ENCODE data around the gene CCDC196.
"Not testable (repeated sequence)": the region's sequence is repeated elsewhere in the genome, so short reads cannot be mapped to it uniquely, and the experiment has no call there.

CCDC196 gene

GRCh38 chr14:66496188-66496807 is 10.1 kb downstream of the CCDC196 start:
- no peak for DNase-seq

GRCh38 chr14:66496911-66497310 is 10.7 kb downstream of the CCDC196 start:
- DNase-seq, result no peak

- no peak for DNase-seq
Measured at GRCh38 chr14:66498311-66498710, 12.1 kb downstream of the CCDC196 start.

GRCh38 chr14:66501592-66501991 is 15.4 kb downstream of the CCDC196 start:
- DNase-seq, result no peak

GRCh38 chr14:66502836-66503235 is 16.7 kb downstream of the CCDC196 start:
- not testable (repeated sequence) for DNase-seq

GRCh38 chr14:66503532-66503931 is 17.4 kb downstream of the CCDC196 start:
- DNase-seq, result no peak

- DNase-seq, result no peak
Measured at GRCh38 chr14:66507181-66507721, 21.1 kb downstream of the CCDC196 start.

GRCh38 chr14:66507722-66508546 is 21.8 kb downstream of the CCDC196 start, which contains the start of gene GPHN:
Gene GPHN (plus strand): TSS chr14:66508147.
- DNase-seq, result peak; percentile 77

GRCh38 chr14:66508547-66508845 is 22.3 kb downstream of the CCDC196 start:
- no peak for DNase-seq

GRCh38 chr14:66508846-66509621 is 22.9 kb downstream of the CCDC196 start:
- DNase-seq, result peak; percentile 17

- no peak for DNase-seq
Measured at GRCh38 chr14:66509874-66510273, 23.7 kb downstream of the CCDC196 start.

- DNase-seq, result no peak
Measured at GRCh38 chr14:66511849-66512248, 25.7 kb downstream of the CCDC196 start.

GRCh38 chr14:66514213-66514612 is 28.0 kb downstream of the CCDC196 start:
- DNase-seq, result no peak

- no peak for DNase-seq
Measured at GRCh38 chr14:66530526-66530925, 44.4 kb downstream of the CCDC196 start.

GRCh38 chr14:66539034-66539433 is 52.9 kb downstream of the CCDC196 start:
- no peak for DNase-seq

GRCh38 chr14:66540038-66540437 is 53.9 kb downstream of the CCDC196 start:
- DNase-seq, result no peak

- no peak for DNase-seq
Measured at GRCh38 chr14:66541627-66542026, 55.5 kb downstream of the CCDC196 start.

GRCh38 chr14:66543996-66544395 is 57.8 kb downstream of the CCDC196 start:
- no peak for DNase-seq

GRCh38 chr14:66545191-66545590 is 59.0 kb downstream of the CCDC196 start:
- not testable (repeated sequence) for DNase-seq

GRCh38 chr14:66545751-66546150 is 59.6 kb downstream of the CCDC196 start:
- peak; percentile 12 for DNase-seq

All from activated gamma-delta T cell (primary cell).